ENCODE data around the gene KIF1A.

Gene KIF1A

DNA sequence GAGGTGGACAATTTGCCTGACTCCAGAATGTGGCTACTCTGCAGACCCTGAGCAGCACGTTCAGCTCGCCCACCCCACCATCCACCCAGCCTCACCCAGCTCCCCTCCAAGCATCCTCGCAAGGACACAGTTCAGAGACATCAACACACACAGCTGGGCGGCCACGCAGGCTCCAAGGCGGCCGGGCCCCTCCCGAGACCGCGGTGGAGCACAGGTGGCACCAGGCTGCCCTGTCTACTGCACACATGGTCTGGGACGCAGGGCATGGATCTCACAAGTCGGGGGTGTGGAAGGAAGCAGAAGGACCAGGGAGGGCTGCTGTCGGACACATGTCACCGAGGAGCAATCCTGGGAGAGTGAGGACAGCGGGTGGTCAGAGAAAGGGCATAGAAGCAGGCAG lies 92.1 kb downstream of the KIF1A start:
- TF ChIP-seq, protein P1, sequence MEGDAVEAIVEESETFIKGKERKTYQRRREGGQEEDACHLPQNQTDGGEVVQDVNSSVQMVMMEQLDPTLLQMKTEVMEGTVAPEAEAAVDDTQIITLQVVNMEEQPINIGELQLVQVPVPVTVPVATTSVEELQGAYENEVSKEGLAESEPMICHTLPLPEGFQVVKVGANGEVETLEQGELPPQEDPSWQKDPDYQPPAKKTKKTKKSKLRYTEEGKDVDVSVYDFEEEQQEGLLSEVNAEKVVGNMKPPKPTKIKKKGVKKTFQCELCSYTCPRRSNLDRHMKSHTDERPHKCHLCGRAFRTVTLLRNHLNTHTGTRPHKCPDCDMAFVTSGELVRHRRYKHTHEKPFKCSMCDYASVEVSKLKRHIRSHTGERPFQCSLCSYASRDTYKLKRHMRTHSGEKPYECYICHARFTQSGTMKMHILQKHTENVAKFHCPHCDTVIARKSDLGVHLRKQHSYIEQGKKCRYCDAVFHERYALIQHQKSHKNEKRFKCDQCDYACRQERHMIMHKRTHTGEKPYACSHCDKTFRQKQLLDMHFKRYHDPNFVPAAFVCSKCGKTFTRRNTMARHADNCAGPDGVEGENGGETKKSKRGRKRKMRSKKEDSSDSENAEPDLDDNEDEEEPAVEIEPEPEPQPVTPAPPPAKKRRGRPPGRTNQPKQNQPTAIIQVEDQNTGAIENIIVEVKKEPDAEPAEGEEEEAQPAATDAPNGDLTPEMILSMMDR (IDR thresholded peaks at IDR 0.05; ENCODE audit: insufficient read depth, low read length, missing control alignments) = no peak
- no peak for DNase-seq (ENCODE audit: low read depth, low spot score)
- no peak overlapping the region for H3K4me3 ChIP-seq (ENCODE audit: low read depth, low read length)
- ChIA-PET CTCF (no interaction called here), POLR2A (no interaction called here)

DNA sequence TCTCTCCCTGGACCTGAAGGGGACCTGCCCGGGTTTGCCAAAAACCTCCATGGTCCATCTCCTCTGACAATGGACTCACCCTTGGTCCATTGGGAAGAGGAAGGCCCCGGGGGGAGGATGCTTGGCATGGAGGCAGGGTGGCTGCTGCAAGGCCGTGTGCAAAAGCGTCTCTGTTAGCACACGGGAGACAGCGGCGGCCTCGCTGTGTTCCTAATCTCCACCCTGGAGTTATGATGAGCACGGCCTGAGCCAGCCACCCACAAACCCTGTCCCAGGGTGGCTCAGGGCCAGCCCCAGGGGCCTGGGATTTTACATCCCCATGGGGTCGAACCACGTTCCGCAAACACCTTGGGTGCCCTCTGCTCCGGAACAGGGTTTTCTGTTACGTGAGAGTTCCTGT lies 92.6 kb downstream of the KIF1A start:
- TF ChIP-seq, protein P1 (IDR thresholded peaks at IDR 0.05; ENCODE audit: insufficient read depth, low read length, missing control alignments) = no peak
- no peak overlapping the region for H3K4me3 ChIP-seq (ENCODE audit: low read depth, low read length)
- ChIA-PET POLR2A (no interaction called here), CTCF (no interaction called here)
- no peak for DNase-seq (ENCODE audit: low read depth, low spot score)

DNA sequence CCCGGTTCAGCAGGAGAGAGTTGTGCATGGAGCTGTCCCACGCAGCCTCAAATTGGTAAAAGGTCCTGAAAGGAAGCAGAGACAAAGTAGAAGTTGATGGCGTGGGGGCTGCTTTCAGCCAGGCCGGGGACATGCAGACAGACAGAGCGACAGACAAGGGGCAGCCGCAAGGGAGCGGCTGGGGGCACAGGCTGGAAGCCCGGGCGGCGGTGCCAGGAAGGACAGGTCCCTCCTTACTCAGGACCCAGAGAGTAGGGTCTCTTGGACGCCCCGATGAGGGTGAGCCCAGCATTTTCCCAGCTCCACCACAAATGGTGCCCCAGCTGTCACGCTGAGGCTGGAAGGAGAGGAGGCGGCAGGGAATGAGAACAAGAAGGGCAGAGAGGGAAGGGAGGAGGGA lies 93.1 kb downstream of the KIF1A start:
- TF ChIP-seq, protein P1 (IDR thresholded peaks at IDR 0.05; ENCODE audit: insufficient read depth, low read length, missing control alignments) = no peak
- CTCF ChIA-PET = no interaction called here
- POLR2A ChIA-PET = no interaction called here
- no peak overlapping the region for H3K4me3 ChIP-seq (ENCODE audit: low read depth, low read length)
- no peak for DNase-seq (ENCODE audit: low read depth, low spot score)

DNA sequence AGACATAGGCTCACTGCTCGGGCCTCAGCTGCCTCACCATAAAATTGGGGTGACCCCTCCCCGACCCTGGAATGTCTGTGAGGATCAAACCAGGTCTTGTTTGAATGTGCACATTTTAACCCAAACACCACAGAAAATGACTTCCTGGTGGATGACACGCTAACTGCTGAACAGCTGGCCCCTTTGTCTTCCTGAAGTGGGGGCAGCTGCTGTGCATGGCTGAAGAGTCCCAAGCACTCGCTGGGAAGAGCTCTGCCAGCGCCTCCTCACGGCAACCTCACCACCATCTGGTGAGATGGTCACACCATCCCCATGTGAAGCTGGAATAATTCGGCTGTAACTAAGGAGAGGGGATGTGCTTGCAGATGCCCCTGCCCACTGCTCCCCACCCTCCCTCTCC lies 94.3 kb downstream of the KIF1A start:
- ChIA-PET POLR2A (no interaction called here), CTCF (no interaction called here)
- no peak overlapping the region for H3K4me3 ChIP-seq (ENCODE audit: low read depth, low read length)
- DNase-seq (ENCODE audit: low read depth, low spot score) = no peak
- TF ChIP-seq, protein P1 (IDR thresholded peaks at IDR 0.05; ENCODE audit: insufficient read depth, low read length, missing control alignments) = no peak

DNA sequence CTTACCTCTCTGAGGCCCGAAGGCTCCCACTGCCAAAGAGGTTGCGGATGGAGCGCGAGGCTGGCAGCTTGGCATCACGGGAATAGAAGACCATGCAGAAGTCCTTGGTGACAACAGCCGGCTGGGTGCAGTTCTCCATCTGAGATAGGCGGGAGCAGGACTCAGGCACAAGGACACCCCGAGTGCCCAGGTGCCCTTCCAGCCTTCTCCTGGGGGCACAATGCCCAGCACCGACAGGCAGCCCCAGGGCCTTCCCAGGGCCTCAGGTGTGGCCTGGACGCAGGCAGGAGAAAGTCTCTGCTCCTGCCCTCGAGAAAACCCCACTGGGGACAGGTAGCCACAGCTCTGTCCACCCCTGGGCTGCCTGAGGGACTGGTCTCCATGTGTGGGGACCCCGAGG lies 94.8 kb downstream of the KIF1A start:
- H3K4me3 ChIP-seq (ENCODE audit: low read depth, low read length) = no peak overlapping the region
- POLR2A ChIA-PET = no interaction called here
- TF ChIP-seq, protein P1 (IDR thresholded peaks at IDR 0.05; ENCODE audit: insufficient read depth, low read length, missing control alignments) = no peak
- no peak for DNase-seq (ENCODE audit: low read depth, low spot score)
- CTCF ChIA-PET = no interaction called here

DNA sequence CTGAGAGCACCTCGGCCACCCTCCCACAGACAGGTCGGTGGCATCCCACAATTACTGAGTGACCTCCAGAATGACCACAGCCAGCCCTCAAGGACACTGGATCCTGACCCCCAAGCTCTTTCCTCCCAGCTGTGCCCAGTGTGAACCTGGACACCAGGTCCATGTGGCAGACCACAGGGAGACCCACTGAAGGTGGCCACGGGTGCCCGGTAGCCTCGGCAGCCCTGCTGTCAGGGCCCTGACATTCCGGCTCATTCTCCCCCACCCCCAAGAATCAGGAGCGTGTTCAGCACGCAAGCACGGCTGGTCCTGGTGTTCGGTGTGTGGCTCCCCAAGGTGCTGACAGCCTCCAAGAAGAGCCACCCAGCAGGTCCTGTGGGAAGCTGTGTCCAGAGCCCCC lies 95.6 kb downstream of the KIF1A start:
- POLR2A ChIA-PET = no interaction called here
- TF ChIP-seq, protein P1 (IDR thresholded peaks at IDR 0.05; ENCODE audit: insufficient read depth, low read length, missing control alignments) = no peak
- CTCF ChIA-PET = no interaction called here
- no peak overlapping the region for H3K4me3 ChIP-seq (ENCODE audit: low read depth, low read length)
- no peak for DNase-seq (ENCODE audit: low read depth, low spot score)
